Hematopoietic multipotent progenitor cell treated with erythropoietin and hydrocortisone succinate and interleukin-3 and kit ligand, for 8 days (in vitro differentiated cells): ENCODE results near the gene CD164L2.

Experiments
- DNase-seq: peaks from one replicate; pipeline ENCODE4 v3.0.0-alpha.2; 2015

Gene CD164L2

DNA sequence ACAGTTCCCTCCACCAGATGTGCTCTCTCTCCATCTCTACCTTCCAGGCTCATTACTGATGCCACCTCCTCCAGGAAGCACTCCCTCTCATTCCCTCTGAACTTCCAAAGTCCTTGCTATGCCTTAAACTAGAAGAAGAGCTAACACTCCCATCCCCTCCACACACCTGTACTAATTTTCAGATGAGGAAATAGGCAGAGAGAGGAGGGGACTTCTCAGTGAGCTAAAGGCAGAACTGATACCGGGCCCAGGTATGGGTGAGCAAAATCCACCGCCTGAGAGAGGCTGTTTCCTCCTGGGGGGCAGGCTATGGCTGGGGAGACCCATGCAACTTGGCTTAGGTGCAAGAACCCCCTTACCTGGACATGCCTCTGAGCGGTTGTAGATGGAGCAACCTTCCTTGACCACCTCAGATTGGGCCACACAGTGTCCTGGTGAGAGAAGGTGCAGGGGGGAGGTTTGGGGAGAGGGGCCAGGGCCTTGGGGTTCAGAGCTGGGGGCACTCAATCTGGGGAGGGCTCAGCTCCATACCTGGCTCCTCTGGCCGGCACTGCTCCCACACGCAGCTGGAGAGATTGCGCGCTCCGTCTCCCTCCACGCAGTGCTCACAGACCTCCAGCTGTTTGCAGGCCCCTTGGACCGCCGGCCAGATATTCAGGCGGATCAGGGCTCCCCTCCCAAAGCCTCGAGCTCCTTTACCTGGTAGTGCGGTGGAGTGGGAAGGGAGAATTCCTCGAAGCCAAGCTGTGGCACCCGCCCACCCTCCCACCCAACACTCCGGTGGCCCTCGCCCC lies 967 bp downstream of the CD164L2 start:
- DNase-seq: no peak

DNA sequence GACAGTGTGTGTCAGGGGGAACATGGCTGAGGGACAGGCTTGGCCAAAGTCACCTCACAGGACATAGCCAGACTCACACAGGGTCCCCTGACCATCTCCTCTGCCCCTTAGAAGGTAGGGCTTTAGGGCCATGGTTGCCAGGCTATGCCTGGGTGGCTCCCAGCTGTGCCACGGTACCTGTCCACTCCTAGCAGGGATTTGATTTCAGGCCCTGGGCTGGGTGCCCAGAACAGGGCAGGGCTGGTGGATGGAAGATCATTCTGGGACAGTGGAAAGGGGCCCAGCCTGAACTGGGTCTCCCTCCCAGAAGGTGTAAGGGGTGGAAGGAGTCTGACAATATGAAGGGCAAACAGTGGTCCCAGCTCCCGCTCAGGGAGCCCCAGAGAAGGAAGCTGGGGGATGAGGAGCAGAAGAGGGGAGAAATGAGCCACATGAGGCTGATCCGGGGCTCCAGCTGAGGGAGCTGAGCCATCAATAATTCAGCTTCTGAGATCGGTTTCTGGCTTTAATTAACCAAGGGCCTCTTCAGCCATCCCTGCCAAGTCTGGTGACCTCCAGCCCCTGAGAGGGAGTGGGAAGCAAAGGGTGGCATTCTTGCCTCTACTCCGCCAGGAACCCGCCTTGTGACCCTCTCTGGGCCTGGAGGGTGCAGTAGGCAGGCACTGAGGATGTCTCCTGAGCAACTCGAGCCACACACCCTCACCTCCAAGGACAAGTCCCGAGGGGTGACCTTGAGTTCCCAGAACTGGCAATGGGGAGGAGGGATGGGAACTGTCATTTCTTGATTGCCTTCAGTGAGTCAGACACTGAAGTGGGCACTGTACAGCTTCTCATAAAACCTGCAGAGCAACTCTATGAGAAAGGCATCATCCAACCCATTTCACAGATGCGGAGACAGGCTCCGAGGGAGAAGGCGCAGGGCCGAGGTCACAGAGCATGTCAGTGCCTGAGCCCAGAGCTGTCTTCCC lies 2.1 kb downstream of the CD164L2 start:
- DNase-seq: no peak

DNA sequence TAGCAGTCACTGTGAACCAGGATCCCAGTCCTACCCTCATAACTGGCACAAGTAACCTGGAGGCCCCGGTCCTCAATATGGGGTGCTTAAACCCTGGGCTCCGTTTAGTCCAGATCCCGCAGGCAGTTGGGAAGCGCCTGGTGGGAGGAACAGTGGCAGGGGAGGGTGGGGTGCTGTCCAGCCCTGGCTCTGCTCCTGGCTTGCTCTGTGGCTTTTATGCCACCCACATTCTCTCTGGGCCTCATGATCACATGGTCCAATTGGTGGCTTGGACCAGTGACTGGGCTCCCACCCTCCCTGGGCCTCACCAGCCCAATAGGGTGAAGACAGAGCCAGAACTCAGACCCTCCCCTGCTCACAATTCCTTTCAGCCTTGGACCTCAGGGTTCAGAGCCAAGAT lies 2.9 kb downstream of the CD164L2 start:
- no peak for DNase-seq

DNA sequence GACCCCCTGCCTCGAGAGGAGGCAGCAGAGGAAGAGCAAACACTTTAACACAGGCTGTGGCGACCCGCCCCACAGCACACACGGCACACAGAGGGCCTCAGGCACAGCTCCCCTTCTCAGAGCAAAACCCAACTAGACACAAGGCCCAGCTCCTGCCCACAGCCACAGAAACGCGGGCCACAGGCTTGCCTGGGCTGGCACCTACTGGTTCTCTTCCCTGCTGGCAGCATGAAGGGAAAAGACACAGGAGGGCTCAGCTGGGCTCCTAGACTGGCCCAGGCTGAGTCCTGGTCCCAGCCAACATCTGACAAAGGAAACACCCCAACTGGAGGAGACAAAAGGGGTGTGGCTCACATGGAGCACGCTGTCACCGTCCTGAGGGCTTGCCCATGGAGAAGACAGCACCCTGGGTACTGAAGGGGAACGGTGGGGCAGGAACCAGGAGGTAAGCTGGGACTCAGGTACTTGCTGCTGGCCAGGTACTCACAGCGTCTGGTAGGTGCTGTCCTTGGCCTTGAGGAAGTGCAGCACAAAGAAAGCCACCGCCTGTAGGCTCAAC lies 3.5 kb downstream of the CD164L2 start:
- no peak for DNase-seq

DNA sequence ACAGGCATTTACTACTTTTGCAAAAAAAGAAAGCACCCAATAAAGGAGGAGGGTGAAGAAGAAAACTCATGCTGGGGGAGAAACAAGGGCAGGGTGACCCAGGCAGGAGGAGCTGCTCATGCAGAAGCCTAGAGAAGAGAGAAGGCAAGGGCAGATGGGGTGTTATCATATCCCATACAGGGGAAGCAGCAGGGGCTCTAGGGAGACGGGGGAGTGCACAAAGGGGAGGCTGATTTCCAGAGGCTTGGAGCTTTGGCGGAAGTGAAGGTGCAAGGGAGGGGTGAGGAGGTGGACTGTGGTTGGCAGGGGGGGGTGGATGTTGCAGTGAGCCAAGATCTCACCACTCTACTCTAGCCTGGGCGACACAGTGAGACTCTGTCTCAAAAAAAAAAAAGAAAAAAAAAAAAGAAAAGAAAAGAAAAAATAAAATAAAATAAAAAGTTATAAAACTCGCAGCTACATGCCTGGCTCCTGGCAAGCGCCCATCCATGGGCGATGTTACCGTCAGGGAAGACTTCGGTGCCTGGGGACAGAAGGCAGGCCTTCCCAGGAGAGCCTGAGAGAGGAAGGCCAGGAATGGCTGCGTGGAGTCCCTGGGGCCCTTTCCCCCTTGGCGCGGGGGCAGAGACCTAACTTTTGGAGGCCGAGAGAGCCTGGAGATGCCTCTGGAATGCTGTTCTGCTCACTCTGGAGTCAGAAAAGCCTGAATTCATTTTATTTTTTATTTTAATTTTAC lies 5.2 kb downstream of the CD164L2 start:
- no peak for DNase-seq

DNA sequence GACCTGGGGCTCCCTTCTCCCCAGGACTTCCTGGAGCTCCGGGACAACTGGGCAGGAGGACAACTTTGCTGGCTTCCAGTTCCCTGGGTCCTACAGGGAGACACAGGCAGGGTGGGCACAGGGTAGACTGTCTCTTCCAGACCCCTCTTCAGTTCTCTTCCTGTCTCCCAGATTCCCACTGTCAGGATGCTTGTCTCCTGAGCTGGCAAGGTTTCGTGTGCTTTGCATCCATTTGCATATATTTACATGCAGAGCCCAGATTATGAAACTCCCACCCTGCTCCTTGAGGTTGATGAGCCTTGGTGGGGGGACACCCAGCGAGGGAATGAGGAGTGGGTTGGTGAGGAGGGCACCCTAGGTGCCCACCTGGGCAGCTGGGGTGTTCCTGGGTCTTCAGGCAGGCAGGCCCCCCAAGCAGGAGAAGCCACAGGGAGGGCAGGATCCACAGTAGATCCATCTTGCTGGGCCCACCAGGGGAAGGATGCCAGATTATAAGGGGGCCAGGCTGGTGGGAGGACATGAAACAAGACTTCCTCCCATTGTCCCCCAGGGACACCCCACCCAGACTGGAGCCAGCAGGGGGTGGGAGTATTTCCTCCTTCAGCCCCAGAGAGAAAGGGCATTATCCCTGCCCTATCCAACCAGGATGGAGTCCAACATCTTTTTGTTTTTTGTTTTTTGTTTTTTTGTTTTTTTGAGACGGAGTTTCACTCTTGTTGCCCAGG lies 8.6 kb downstream of the CD164L2 start, which contains the start of gene FCN3:
Gene FCN3, minus strand, starts transcription at position 463 of the 725 bp plus-strand sequence. Its CDS starts 6 bp downstream, at position 457.
- no peak for DNase-seq

DNA sequence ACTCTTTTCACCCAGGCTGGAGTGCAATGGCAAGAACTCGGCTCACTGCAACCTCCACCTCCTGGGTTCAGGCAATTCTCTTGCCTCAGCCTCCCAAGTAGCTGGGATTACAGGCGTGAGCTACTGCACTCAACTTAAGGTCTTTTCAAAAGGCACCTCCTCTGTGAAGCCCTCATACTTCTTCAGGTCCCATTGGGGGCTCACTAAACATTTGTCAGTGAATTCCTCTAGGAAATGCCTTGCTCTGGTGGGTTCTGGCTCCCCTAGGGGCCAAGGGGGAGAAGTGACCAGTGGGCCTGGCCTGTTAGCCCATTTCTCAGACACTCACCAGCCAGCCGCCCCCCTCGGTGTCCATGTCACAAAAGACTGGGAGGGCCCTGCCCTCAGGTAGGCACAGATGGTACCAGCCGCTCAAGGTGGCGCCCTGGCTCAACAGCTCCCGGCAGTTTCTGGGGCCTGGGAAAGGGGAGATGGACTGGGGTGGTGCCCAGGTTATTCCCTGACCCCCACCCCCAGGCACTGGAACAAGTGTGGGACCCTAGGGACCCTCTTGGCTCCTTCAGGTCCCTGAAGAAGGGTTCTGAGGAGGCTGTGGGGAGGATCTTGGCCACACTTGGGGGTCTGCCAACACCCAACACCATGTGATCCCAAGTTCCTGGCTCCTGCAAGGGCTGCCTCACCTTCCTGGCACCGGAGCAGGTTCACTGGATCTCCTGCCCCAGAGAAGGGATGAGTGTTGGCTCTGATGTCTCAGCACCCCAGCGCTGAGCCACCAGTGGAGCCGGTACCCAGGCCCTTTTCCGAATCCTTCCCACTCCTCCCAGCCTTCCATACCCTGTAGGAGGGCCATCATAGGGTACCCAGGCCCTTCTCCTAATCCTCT lies 10.1 kb downstream of the CD164L2 start:
- DNase-seq: peak; percentile 21

DNA sequence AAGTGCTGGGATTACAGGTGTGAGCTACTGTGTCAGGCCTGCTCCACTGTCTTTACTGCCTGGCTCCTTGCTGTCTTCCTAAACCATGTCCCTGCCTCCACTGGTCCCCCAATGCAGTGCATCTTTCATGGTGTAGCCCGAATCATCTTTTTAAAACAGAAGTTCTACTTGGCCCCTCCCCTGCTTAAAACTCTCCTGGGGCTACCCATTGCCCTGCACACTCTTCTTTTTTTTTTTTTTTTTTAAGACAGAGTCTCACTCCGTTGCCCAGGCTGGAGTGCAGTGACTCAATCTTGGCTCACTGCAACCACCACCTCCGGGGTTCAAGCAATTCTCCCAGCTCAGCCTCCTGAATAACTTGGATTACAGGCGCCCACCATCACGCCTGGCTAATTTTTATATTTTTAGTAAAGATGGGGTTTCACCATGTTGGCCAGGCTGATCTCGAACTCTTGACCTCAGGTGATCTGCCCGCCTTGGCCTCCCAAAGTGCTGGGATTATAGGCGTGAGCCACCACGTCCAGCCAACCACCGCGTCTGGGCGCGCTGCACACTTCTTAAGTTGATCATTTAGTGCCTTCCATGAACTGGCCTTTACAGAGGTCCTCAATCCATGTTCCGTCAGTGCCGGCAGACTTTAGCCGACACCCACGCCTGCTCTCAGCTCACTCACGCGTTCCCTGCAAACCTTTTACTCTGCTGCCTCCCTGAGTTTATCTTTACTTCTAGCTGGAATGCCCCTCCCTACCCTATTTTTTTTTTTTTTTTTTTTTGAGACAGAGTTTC lies 10.9 kb downstream of the CD164L2 start:
- peak; percentile 25 for DNase-seq

DNA sequence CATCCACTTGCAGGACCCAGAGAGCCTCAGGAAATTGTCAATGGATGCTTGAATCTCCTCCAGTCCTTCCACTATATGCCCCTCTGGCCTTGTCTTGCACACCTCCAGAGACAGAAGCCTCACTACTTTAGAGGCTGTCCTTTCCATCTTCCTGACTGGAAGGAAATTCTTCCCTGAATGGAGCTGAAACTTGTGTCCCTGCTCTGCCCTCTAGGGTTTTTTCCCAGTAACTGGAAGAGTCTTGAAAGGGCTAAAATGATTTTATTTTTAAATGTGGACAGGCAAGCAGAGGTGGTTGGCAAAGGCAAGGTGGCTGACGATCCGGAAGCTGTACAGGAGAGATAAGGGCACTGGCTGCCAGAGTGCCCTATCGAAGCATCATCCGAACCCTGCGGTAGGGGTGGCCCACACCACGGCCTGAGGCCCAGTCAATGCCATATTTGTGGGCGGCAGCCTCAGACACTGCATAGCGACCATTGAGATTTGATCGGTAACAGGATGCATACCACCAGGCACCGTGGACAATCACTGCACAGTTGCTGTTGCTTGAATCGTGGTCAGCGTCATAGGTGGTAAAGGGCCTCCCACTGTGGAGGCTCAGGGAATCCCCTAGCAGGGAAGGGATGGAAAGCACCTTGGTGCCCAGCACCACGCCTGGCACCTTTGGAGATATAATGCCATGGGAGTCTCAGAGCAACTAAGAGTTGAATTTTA lies 14.1 kb downstream of the CD164L2 start:
- peak; percentile 91 for DNase-seq

DNA sequence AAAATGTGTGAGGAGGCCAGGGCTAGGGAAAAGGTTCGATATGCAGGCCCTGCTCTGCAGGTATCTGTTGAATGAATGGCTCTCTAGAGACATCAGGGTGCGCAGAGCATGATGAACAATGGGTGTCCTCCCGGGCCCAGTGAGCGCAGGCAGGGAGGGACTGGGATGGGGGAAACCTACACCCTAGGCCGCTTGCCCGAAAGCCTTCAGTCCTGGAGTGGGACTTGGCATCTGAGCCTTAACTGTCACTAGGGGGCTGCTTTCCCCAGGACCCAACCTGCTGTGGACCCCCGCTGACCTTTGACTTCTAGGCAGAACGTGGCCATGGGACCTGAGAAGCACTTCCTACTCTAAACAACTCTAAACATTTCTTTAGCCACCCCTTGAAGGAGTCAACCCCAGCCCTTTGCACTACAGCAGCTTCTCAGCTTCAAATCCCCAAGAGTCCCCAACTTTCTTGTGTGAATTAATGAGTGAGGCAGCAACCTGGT lies 15.9 kb downstream of the CD164L2 start:
- no peak for DNase-seq

DNA sequence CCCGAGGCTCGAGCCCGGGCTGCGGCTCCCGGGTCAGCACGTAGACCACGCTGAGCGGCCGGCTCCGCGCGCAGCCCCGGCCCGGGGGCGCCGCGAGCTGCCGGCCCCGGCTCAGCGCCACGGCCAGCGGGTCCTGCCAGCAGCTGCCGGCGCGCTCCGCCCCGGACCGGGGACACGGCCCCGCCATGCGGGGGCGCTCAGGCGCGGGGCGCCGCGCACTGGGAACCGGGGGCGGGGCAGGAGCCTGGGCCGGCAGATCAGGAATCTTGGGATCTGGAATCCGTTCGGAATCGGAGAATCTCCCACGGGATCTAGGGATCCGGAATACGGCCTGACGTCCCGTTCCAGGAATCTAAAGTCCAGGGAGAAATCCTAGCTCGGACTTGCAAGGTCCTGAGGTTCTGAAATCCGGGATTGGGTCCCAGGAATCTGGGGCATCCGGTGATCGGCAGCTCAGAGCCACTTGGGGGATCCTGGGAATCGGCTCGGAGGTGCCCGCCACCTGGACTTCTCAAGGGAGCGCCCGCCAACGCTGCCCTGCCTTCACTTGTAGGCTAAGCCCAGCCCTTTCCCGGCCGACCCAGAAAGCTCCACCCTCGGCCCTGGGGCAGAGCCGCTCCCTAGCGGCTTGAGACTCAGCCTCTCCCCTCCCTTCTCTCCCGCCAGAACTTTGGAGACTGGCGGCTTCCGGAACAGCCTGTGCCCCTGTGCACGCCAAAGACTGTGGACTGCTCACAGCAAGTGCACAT lies 16.5 kb downstream of the CD164L2 start, which contains the start of gene MAP3K6:
Gene MAP3K6, minus strand, starts transcription at position 551 of the 749 bp plus-strand sequence. Its CDS starts 364 bp downstream, at position 187.
- DNase-seq: peak; percentile 81

DNA sequence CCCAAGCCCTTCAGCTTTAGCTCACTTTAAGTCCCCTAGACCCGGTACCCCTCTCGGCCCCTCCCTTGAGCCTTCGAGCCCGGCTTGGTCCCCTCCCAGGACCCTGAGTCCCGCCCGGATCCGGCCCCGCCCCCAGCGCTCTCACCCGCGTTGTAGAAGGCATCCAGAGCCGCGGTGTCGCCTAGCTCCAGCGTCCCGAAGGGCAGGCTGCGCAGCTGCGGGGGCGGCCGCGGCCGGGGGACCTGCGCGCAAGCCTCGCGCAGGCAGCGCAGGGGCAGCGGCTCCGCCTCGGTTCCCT lies 17.1 kb downstream of the CD164L2 start:
- DNase-seq: peak; percentile 64

DNA sequence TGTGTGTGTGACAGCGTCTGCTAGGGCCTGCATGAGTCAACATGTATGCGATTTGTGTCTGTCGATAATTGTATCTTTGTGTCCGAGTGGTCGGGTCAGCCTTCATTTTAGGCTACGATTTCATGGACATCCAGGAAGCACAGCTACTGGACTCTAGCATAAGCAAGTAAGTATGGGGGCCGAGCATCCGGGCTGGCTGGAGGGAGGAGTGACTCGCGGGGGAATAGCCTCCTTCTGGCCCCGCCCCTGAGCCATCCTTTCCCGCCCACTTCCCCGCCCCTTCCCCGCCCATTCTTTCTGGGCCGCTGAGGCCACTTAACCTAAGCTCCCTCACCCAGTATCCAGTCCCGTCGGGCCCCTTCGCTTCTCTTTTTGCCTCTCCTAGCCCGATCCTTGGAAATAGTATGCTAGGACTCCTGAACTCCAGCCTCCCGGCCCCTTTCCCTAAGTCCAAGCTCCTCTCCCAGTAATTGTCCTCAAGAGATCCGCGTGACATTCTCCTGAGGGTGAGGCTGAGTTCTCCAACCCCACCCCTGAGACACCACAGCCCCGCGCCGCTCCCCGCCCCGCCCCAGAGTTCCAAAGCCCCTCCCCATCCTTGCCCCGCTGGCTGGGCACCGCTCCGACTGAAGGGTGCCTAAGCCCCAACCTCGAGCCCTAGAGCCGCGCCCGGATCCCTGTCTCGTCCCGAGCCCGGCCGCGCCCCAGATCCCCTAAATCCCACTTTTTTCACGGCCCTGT lies 17.6 kb downstream of the CD164L2 start:
- peak; percentile 82 for DNase-seq

DNA sequence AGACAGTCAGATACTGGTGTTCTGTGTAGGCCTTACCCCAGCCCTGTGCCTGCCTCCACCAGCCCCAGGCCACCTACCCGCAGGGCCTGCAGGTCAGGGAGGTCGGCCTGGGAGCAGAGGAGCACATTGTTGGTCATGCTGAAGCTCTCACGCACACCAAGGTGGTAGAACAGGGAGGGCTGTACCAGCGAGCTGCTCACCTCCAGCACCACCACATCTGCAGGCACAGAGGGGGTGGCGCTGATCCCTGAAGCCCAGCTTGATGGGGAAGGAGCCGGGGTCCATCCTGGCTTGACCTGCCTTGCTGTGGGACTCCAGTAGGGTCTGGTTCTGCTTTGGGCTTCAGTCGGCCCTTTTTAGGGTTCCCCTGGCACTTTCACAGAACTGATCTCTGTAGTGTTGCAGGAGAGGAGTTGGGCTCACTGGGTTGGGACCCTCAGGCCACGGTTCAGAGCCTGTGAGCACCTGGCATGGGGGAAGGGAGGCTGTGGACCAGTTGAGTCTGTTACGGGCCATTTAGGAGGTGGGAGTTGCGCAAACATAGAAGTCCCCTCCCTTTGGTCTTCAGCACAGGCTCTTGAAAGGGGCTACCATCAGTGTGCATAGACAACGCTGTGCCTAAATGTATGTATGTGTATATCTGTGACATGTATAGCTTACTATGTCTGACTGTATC lies 18.3 kb downstream of the CD164L2 start:
- DNase-seq: no peak

DNA sequence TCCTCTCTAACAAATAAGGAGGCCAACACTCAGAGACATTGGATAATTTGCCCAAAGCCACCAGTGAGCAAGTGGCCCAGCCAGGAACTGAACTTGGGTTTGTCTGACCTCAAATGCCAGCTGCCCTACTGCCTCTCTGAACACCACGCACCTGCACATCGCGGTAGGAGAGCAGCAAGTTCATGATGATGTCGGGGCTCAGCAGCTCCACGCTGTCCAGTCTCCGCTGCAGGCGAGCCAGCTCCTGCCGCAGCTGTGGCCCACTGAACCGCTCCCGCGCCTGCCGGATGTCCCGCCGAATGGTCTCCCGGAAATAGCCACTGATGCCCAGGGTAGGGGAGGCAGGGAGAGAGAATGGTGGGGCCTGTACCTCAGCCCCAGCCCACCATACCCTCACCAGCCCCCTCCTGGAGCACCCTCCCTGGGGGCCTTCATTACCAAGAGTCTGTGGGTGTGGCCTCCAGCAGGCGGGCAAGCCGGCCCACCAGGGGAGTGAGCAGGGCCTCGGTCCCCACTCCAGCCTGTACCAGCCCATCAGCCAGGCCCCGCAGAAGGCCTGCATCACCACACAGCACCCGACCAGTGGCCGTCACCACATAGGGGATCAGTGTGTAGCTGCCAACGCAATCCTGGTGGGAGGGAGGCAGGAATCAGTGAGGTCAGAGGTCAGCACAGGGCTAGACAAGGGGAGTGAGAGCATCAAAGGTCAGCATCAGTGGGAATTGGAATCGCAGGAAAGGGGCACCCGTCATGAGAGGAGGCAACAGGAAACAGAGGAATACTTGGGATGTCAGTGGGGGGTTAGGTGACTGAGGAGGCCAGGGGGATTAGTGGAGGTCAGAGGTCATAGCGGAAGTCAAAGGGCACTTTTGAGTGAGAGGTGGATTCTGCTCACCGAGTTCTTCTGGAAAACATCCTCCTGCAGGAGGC lies 19.1 kb downstream of the CD164L2 start:
- no peak for DNase-seq

DNA sequence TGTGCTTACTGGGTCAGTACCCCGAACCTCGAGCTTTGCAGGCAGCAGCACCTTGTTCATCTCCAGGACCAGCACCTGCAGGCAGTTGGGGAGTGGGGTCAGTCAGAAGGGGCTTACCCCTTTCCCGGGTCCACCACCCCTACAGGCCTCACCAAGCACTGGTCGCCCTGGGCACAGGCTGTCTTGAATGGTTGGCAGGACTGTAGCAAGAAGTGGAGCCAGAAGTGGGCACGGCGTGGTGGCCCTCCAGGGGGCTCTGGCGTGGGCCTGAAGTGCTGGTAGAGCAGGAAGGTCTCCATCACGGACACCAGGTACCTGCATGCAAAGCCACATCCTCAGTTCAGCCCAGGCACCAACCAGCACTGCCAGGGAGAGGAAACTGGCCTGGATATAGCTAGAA lies 21.6 kb downstream of the CD164L2 start:
- no peak for DNase-seq
